Fibroblast of the aortic adventitia (primary cell): Measurements from ENCODE around the gene CD2AP. TPM values are rescaled to one million over a fixed set of nuclear protein-coding genes. Genes with fewer than 3 reads are reported as not detected.
A peak's percentile ranks its signal among the peaks of the same experiment; 100 is the strongest.

Source experiments
- DNase-seq: peaks from one replicate; pipeline ENCODE4 v3.0.0-alpha.2; 2010; ENCODE audit warnings: low read depth
- H3K4me3 ChIP-seq: 2 replicates; pipeline ENCODE4 v1.5.1; 2011; ENCODE audit warnings: low read depth, mild to moderate bottlenecking, control low read depth, low read length, moderate library complexity
- total RNA-seq: library from RNA; depleted of rRNA; stranded (reverse); fragments of >200 nt; gene quantifications from 2 replicates; pipeline ENCODE4 v1.2.3, GENCODE V29; 2012; ENCODE audit warnings: low replicate concordance
- TF ChIP-seq, protein P1 (sequence below): IDR thresholded peaks from 2 replicates; pipeline ENCODE4 v1.5.1; 2011; ENCODE audit warnings: mild to moderate bottlenecking, low read length, control low read depth, inconsistent platforms; ENCODE audit not compliant: insufficient read depth

CD2AP gene
- total RNA-seq, 1 donor = 33.3 TPM

GRCh38 chr6:47598367-47598766 lies 120.8 kb downstream of the CD2AP start:
- TF ChIP-seq, protein P1, sequence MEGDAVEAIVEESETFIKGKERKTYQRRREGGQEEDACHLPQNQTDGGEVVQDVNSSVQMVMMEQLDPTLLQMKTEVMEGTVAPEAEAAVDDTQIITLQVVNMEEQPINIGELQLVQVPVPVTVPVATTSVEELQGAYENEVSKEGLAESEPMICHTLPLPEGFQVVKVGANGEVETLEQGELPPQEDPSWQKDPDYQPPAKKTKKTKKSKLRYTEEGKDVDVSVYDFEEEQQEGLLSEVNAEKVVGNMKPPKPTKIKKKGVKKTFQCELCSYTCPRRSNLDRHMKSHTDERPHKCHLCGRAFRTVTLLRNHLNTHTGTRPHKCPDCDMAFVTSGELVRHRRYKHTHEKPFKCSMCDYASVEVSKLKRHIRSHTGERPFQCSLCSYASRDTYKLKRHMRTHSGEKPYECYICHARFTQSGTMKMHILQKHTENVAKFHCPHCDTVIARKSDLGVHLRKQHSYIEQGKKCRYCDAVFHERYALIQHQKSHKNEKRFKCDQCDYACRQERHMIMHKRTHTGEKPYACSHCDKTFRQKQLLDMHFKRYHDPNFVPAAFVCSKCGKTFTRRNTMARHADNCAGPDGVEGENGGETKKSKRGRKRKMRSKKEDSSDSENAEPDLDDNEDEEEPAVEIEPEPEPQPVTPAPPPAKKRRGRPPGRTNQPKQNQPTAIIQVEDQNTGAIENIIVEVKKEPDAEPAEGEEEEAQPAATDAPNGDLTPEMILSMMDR = no peak
- DNase-seq = no peak
- H3K4me3 ChIP-seq = no peak overlapping the region

GRCh38 chr6:47599512-47599911 lies 121.9 kb downstream of the CD2AP start:
- TF ChIP-seq, protein P1 = no peak
- no peak overlapping the region for H3K4me3 ChIP-seq
- no peak for DNase-seq

DNA sequence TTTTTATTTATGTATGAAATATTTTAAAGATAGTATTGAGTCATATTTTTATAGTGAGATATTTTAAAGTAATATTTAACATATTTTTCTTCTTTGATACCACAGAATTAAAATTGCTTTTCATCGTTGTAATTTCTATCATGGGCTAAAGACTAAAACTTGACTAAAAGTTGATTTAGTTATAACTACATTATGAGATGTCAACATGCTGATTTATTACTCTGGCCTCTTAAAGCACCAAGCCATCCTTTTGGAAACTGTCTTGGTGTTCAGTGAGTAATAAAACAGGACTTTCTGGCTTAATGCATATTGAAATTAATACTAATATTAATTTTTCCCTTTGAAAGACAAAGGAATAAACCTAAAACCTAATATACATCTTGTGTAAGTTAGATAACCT lies 125.6 kb downstream of the CD2AP start:
- TF ChIP-seq, protein P1 = no peak
- no peak overlapping the region for H3K4me3 ChIP-seq
- no peak for DNase-seq

DNA sequence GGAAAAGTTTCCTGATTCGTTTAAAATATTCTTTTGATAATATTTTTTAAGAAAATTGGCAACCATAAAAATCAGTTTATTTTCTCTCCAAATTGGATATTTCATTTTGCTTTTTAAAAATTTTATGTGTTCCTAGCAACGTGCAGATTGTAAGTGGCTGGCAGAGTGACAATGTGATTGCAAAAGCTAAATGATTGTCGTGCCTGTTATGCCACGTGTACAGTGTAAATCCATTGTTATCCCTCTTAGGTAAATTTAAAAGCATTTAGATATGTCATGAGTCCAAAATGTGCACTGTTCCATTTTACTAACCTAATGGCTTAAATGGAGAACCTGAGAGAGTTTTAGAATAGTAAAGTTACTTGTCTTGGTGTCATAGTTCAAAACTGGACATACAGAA lies 126.4 kb downstream of the CD2AP start:
- peak; percentile 80 for DNase-seq
- TF ChIP-seq, protein P1 = no peak
- no peak overlapping the region for H3K4me3 ChIP-seq

DNA sequence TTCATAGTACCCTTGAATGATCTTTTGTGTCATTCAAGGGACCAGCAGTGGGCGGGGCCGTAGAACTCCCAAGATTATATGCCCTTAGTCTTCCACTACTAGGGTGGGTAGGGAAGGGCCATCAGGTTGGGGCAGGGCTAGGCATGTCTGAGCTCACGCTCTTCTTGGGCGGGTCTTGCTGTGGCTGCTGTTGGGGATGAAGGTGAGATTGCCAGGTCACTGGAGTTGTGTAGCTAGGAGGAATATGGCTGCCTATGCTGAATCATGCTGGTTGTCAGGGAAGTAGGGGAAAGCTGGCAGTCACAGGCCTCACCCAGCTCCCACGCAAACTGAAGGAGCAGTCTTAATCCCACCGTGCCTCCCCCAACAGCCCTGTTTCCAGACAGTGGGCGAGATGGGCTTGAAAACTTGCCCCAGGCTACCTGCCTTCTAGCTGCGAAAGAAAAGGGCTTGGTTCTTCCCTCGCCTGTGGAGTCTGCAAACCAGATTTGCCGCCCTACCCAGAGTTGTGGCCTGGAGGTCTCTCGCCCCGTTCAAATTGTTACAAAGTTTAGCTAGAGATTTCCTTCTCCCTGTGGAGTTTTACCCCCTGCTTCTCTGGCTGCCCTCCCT lies 144.4 kb downstream of the CD2AP start:
- DNase-seq = no peak
- TF ChIP-seq, protein P1 = no peak
- H3K4me3 ChIP-seq = no peak overlapping the region

DNA sequence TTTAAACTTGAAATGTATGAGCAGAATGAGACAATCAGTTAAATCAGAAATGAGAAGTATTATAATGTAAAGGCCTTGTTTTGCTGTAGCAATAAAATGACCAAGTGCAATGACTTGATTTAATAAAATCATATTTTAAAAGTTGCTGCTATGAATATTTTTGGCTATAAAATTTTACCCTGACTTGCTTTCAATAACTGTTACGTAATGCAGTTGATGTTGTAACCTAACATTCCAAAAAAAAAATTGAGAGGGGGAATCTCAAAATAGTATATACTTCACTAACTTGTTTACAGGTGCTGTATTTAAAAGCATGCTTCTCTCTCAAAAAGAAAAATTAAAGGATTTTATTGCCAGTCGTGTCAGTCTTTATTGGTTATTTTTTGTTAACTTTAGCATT lies 149.2 kb downstream of the CD2AP start:
- no peak overlapping the region for H3K4me3 ChIP-seq
- DNase-seq = no peak
- TF ChIP-seq, protein P1 = no peak
